T-cell (primary cell): ENCODE data around the gene COL6A3. TPM values are rescaled to one million over a fixed set of nuclear protein-coding genes. Genes with fewer than 3 reads are reported as not detected.

ENCODE experiments used
- ATAC-seq, 4 experiments: fragments of 200-7000 bp in 3 of 4; fragments of 150-1000 bp in 1 of 4; cut with Tn5 transposase; replicated peaks in 1 of 4; 1 replicate in 3 of 4; 2 replicates in 1 of 4; pipeline ENCODE4 v1.10.0; 2021; ENCODE audit warnings: moderate library complexity in 3 of 4, mild to moderate bottlenecking in 2 of 4, moderate number of reproducible peaks in 1 of 4
- CTCF ChIA-PET, 2 donors: fragments of 300-600 bp; sonication (Branson Sonifier 250); formaldehyde crosslinking; loops; one replicate each; lab custom pipeline; 2022; ENCODE audit warnings: antibody characterized with exemption in 2 of 2; lab: Charles Lee
- POLR2A ChIA-PET, 2 donors: fragments of 300-600 bp; sonication (Branson Sonifier 250); formaldehyde crosslinking; loops; one replicate each; lab custom pipeline; 2022; ENCODE audit warnings: antibody characterized with exemption in 2 of 2; lab: Charles Lee
- DNase-seq, 35 experiments: peaks; one replicate each; pipeline versions ENCODE4 v3.0.0 to v3.0.0-alpha.2; 2013 to 2023
- H3K27ac ChIP-seq: one replicate; pipeline ENCODE4 v1.5.1; 2013; ENCODE audit warnings: low read length
- H3K27me3 ChIP-seq, 2 experiments: replicated peaks in 1 of 2; 1 replicate in 1 of 2; 2 replicates in 1 of 2; pipeline versions ENCODE4 v1.6.1 to v1.7.0; 2013; ENCODE audit warnings: low read length in 1 of 2, mixed read lengths in 1 of 2; ENCODE audit not compliant: control insufficient read depth in 2 of 2, insufficient read depth in 2 of 2; ENCODE audit errors: extremely low read depth in 1 of 2
- H3K36me3 ChIP-seq, 2 donors: 1 replicate in 1 of 2; 2 replicates in 1 of 2; pipeline versions ENCODE4 v1.6.1 to v1.7.0; 2013; ENCODE audit warnings: low read length in 1 of 2; ENCODE audit not compliant: control insufficient read depth in 2 of 2, insufficient read depth in 1 of 2; ENCODE audit errors: extremely low read depth in 1 of 2
- H3K4me1 ChIP-seq, 2 experiments: 1 replicate in 1 of 2; 2 replicates in 1 of 2; pipeline versions ENCODE4 v1.6.1 to v1.7.0; 2013; ENCODE audit warnings: low read length in 2 of 2, mixed read lengths in 1 of 2; ENCODE audit not compliant: insufficient read depth in 2 of 2, control insufficient read depth in 1 of 2; ENCODE audit errors: extremely low read depth in 1 of 2
- H3K4me3 ChIP-seq, 2 donors: 1 replicate in 1 of 2; 2 replicates in 1 of 2; pipeline versions ENCODE4 v1.5.1 to v1.7.0; 2013; ENCODE audit warnings: mild to moderate bottlenecking in 2 of 2, low read length in 1 of 2, moderate library complexity in 1 of 2; ENCODE audit not compliant: control insufficient read depth in 1 of 2; ENCODE audit errors: extremely low read depth in 1 of 2
- H3K9me3 ChIP-seq: 2 replicates; pipeline ENCODE4 v1.7.0; 2013
- H3K27ac Mint-ChIP-seq, 2 donors: one replicate each; pipeline ENCODE4 v1.8.0; 2020 to 2021; ENCODE audit warnings: mild to moderate bottlenecking in 2 of 2, mixed read lengths in 2 of 2
- H3K27me3 Mint-ChIP-seq, 2 donors: one replicate each; pipeline ENCODE4 v1.8.0; 2021 to 2022; ENCODE audit warnings: mixed read lengths in 2 of 2
- H3K36me3 Mint-ChIP-seq: one replicate; pipeline ENCODE4 v1.8.0; 2021; ENCODE audit warnings: mixed read lengths
- H3K4me1 Mint-ChIP-seq, 3 donors: one replicate each; pipeline ENCODE4 v1.8.0; 2020 to 2022; ENCODE audit warnings: mixed read lengths in 3 of 3, mild to moderate bottlenecking in 1 of 3
- H3K4me3 Mint-ChIP-seq, 3 donors: one replicate each; pipeline ENCODE4 v1.8.0; 2020 to 2022; ENCODE audit warnings: mild to moderate bottlenecking in 3 of 3, mixed read lengths in 3 of 3, moderate library complexity in 3 of 3
- H3K9me3 Mint-ChIP-seq, 3 donors: one replicate each; pipeline ENCODE4 v1.8.0; 2020 to 2022; ENCODE audit warnings: mixed read lengths in 3 of 3
- WGBS: methylation state at CpG from one replicate; pipeline ENCODE4 v1.1.5; 2013; ENCODE audit warnings: missing lambda C conversion rate; ENCODE audit not compliant: insufficient coverage; 5-methylcytosine and 5-hydroxymethylcytosine counted together
- total RNA-seq, 35 experiments: library from RNA in 6 of 35; stranded (reverse) in 6 of 35; fragments of 120-200 nt in 1 of 35; gene quantifications; one replicate each; pipeline versions ENCODE4 v1.2.1 to v1.2.4 and lab custom pipeline; 2013 to 2026

COL6A3 gene
- total RNA-seq, 5 donors from 2014 or later (not counting 1 experiment from before 2014, with no cell fraction given) = 1.5 to 2.9 (median 2.5) TPM

DNA sequence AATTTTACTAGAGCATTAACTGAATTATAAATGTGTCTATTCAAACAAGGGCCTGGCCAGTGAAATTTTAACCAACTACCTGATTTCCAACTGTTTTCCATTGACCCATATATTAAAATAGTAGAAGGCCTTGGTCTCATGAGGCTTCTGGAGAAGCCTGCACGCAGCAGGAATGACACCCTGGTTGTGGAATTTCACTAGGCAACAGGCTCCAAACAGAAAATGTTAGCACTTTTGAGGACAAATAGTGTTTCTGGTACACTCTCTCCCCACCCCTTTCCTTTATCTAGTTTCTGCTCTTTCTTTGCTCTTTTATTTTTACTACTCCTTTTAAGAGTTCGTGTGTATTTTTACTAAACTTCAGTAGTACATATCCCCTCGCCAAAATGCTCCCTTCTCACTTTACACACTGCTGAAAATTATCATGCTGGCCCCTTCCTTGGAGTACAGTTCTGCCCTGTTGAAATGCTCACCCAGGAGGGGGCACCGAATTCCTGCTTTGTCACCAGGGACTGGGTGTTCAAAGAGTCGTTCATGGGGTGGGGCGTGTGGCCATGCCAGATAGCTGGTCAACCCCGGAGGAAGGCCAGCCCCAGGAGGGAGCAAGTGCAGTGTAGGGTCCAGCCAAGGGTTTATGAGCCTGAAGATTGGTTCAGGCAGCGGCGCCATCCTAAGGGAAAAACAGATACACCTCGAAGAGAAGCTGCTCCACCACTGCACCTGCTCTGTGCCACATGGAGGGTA is 22.1 kb upstream of the COL6A3 start:
- Mint-ChIP-seq H3K9me3 (no peaks in the 10 kb centered on the region), H3K27ac (peak overlapping the region; percentile 65 to 99), H3K36me3 (no peaks in the 10 kb centered on the region), H3K4me1 (peaks cover 84 to 90% (median 86%) of the 10 kb centered on the region in 3 donors), H3K27me3 (no peaks in the 10 kb centered on the region), H3K4me3 (peak overlapping the region in 2 of 3 donors; percentile 4 to 84)
- Histone ChIP-seq H3K9me3 (no peaks in the 10 kb centered on the region), H3K4me1 (peaks cover 60 to 79% of the 10 kb centered on the region in 2 experiments), H3K27me3 (no peaks in the 10 kb centered on the region), H3K27ac (peak overlapping the region; percentile 75), H3K4me3 (no peak overlapping the region), H3K36me3 (no peaks in the 10 kb centered on the region)
- no peak for ATAC-seq
- no peak for DNase-seq
- ChIA-PET CTCF (interaction anchor here (1.8 to 4.1 kb wide), 3 partner anchors 15 to 39 kb away, joined by 10 to 23 read pairs (median 11); no protein-coding TSS in a partner anchor), POLR2A (interaction anchor here (0.5 to 0.6 kb wide), 3 partner anchors 19 to 135 kb away, joined by 3 to 8 read pairs (median 3); no protein-coding TSS in a partner anchor)
- 85% methylated on average over 7 of the region's 10 CpGs for WGBS

DNA sequence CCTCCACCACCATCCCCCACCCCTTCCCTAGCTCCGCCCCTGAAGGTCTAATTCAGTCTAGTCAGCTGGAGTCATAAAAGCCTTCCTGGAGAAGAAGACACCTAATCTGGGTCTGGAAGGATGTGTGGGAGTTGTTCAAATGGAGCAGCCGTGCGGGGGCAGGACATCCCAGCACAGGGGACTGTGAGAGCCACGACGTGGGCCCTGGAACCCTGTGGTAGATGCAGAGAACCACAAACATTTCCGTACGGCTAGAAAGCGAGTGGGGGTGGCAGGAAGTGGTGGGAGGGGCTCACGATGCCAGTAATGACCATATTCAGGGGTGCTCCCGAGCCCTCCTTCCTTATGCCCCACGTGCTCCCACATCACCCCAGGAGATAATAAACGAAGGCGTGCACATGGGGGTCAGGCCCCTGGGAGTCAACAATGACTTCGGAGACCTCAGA is 20.9 kb upstream of the COL6A3 start:
- CTCF ChIA-PET = interaction anchor here (0.7 to 4.1 kb wide), 4 partner anchors 9 to 40 kb away, joined by 6 to 23 read pairs (median 10); no protein-coding TSS in a partner anchor
- peak overlapping the region; percentile 75 for H3K27ac ChIP-seq
- H3K27me3 ChIP-seq = no peaks in the 10 kb centered on the region
- peaks cover 60 to 77% of the 10 kb centered on the region in 2 experiments for H3K4me1 ChIP-seq
- ATAC-seq = peak; percentile 63 to 76 (median 76)
- Mint-ChIP-seq H3K4me3 (peak overlapping the region; percentile 71 to 84 (median 74)), H3K36me3 (no peaks in the 10 kb centered on the region), H3K4me1 (peaks cover 83 to 90% (median 85%) of the 10 kb centered on the region in 3 donors), H3K9me3 (no peaks in the 10 kb centered on the region), H3K27ac (peak overlapping the region; percentile 99), H3K27me3 (no peaks in the 10 kb centered on the region)
- H3K4me3 ChIP-seq = peak overlapping the region in 1 of 2 donors; percentile 3
- no peaks in the 10 kb centered on the region for H3K36me3 ChIP-seq
- H3K9me3 ChIP-seq = no peaks in the 10 kb centered on the region
- WGBS = 0% methylated on average over 5 of the region's 14 CpGs
- DNase-seq = peak; percentile 42 to 79 (median 67)
- POLR2A ChIA-PET = interaction anchor here in 1 of 2 donors (0.6 kb wide), 2 partner anchors 136 to 169 kb away, joined by 3 read pairs; no protein-coding TSS in a partner anchor

- Mint-ChIP-seq H3K36me3 (no peaks in the 10 kb centered on the region), H3K4me1 (peaks cover 88 to 95% (median 92%) of the 10 kb centered on the region in 3 donors), H3K9me3 (no peaks in the 10 kb centered on the region), H3K27me3 (no peaks in the 10 kb centered on the region), H3K4me3 (peak overlapping the region; percentile 71 to 84 (median 74)), H3K27ac (peak overlapping the region; percentile 99)
- Histone ChIP-seq H3K4me3 (peak overlapping the region in 1 of 2 donors; percentile 3), H3K36me3 (no peaks in the 10 kb centered on the region), H3K27me3 (no peaks in the 10 kb centered on the region), H3K9me3 (no peaks in the 10 kb centered on the region), H3K4me1 (peaks cover 66 to 84% of the 10 kb centered on the region in 2 experiments), H3K27ac (peak overlapping the region; percentile 75)
- WGBS = 26% methylated on average over 10 of the region's 13 CpGs
- POLR2A ChIA-PET = interaction anchor here in 1 of 2 donors (0.6 kb wide), 1 partner anchor 170 kb away, joined by 3 read pairs; no protein-coding TSS in a partner anchor
- CTCF ChIA-PET = interaction anchor here (0.7 to 4.5 kb wide), 6 partner anchors 8 to 41 kb away, joined by 4 to 23 read pairs (median 10); no protein-coding TSS in a partner anchor
- DNase-seq (peak in 4 of 35 experiments; percentile 7 to 36 (median 23)), ATAC-seq (peak in 1 of 4 experiments; percentile 17)
These were observed 20.1 kb upstream of the COL6A3 start for GRCh38 chr2:237433920-237434676.

DNA sequence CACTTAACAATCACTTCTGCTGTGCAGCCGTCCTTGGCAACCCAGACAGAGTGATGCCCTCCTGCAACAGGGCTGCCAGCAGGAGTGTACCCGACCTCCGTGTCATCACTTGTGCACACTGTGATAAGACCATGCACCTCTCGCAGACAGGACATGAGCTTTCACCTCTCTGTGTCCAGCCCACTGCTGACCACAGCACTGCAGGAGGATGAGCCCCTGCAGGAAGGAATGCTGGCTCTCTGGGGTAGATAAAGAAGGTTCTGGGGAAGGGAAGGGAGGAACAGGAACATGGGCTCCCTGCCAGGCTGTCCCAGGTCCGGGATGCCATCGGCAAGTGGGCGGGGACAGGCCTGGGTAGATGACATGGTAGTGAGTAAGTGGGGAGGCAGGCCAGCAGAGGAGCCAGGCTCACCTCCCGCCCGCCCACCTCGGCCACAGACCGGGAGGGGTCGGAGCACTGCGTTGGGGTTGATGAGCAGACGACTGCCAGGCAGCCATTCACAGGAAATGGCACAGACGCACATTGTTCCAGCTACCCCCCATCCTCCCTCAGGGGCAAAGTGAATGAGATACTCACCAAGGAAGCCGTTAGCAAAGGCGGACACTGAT is 18.6 kb upstream of the COL6A3 start:
- Histone ChIP-seq H3K27ac (peak overlapping the region; percentile 75), H3K4me1 (peaks cover 76 to 89% of the 10 kb centered on the region in 2 experiments), H3K4me3 (peak overlapping the region; percentile 7 to 28), H3K9me3 (no peaks in the 10 kb centered on the region), H3K36me3 (no peaks in the 10 kb centered on the region), H3K27me3 (no peaks in the 10 kb centered on the region)
- Mint-ChIP-seq H3K27ac (peak overlapping the region; percentile 99), H3K9me3 (no peaks in the 10 kb centered on the region), H3K4me1 (peaks cover 91 to 98% (median 96%) of the 10 kb centered on the region in 3 donors), H3K4me3 (peak overlapping the region; percentile 68 to 84 (median 71)), H3K27me3 (no peaks in the 10 kb centered on the region), H3K36me3 (no peaks in the 10 kb centered on the region)
- WGBS = 7% methylated on average over 9 of the region's 17 CpGs
- POLR2A ChIA-PET = no interaction called here
- DNase-seq (peak; percentile 38 to 82 (median 62)), ATAC-seq (peak; percentile 65 to 73 (median 70))
- CTCF ChIA-PET = interaction anchor here (1.2 to 4.5 kb wide), 4 partner anchors 11 to 43 kb away, joined by 4 to 23 read pairs (median 14); no protein-coding TSS in a partner anchor

DNA sequence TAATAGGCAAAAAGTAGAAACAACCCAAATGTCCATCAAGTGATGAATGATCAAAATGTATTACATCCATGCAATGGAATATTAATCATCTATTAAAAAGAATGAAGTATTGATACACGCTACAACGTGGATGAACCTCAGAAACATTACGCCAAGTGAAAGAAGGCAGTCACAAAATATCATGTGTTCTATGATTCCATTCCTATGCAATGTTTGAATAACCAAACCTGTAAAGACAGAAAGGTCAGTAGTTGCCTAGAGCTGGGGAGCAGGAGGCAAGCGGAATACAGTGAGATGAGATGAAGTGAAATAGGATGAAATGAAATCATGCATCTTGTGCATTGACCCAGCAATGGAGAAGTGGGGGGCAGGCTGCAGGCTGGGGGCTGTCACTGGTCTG is 17.9 kb upstream of the COL6A3 start:
- Mint-ChIP-seq H3K27me3 (no peaks in the 10 kb centered on the region), H3K9me3 (no peaks in the 10 kb centered on the region), H3K36me3 (no peaks in the 10 kb centered on the region), H3K4me1 (peaks cover 95 to 100% (median 96%) of the 10 kb centered on the region in 3 donors), H3K27ac (peak overlapping the region; percentile 99), H3K4me3 (peak overlapping the region; percentile 68 to 84 (median 71))
- Histone ChIP-seq H3K27ac (peak overlapping the region; percentile 75), H3K4me3 (no peak overlapping the region), H3K27me3 (no peaks in the 10 kb centered on the region), H3K4me1 (peaks cover 75 to 83% of the 10 kb centered on the region in 2 experiments), H3K9me3 (no peaks in the 10 kb centered on the region), H3K36me3 (no peaks in the 10 kb centered on the region)
- DNase-seq = no peak
- WGBS = 89% methylated on average over 2 of the region's 4 CpGs
- CTCF ChIA-PET = interaction anchor here in 1 of 2 donors (4.5 kb wide), 1 partner anchor 10 kb away, joined by 22 read pairs; no protein-coding TSS in a partner anchor
- no peak for ATAC-seq
- POLR2A ChIA-PET = no interaction called here
